ENCODE data around the gene FAM89A.

The FAM89A gene

DNA sequence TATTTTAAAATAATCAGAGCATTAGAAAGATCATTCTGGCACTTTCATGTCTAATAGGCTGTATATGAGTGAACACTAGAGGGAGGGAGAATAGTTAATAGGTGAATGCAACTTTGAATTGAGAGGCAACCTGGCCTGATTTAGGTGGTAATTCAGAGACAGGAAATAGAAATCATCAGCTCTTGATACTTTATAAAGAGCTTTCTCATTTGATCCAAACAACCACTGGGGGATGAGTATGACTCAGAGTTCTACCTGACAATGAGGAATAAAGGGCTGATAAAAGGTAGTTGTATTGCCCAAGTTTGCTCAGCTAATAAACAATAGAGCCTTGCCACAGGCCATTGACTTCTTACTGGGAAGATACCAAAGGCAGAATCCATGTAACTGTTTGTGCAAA, 5.2 kb upstream of the FAM89A start:
- H3K4me1 ChIP-seq (ENCODE audit: control insufficient read depth, insufficient read depth, low read length, poor library complexity, severe bottlenecking) = no peaks in the 10 kb centered on the region
- H3K27ac ChIP-seq (ENCODE audit: low read depth, low read length, severe bottlenecking) = no peak overlapping the region
- H3K9me3 ChIP-seq (ENCODE audit: control insufficient read depth, low read length) = no peaks in the 10 kb centered on the region
- H3K36me3 ChIP-seq (ENCODE audit: control insufficient read depth, insufficient read depth, low read length) = no peaks in the 10 kb centered on the region
- H3K4me3 ChIP-seq (ENCODE audit: extremely low read depth, insufficient read depth, low read length, poor library complexity, severe bottlenecking) = no peak overlapping the region

GRCh38 chr1:231044588-231044987, 4.5 kb upstream of the FAM89A start:
- Histone ChIP-seq H3K4me3 (ENCODE audit: extremely low read depth, insufficient read depth, low read length, poor library complexity, severe bottlenecking) (no peak overlapping the region), H3K4me1 (ENCODE audit: control insufficient read depth, insufficient read depth, low read length, poor library complexity, severe bottlenecking) (no peaks in the 10 kb centered on the region), H3K27ac (ENCODE audit: low read depth, low read length, severe bottlenecking) (no peak overlapping the region), H3K36me3 (ENCODE audit: control insufficient read depth, insufficient read depth, low read length) (no peaks in the 10 kb centered on the region), H3K9me3 (ENCODE audit: control insufficient read depth, low read length) (no peaks in the 10 kb centered on the region)
- WGBS, 2 experiments (ENCODE audit: insufficient coverage in 2 of 2) = 80 to 92% methylated on average over 1 of the region's 1 CpG

- Histone ChIP-seq H3K4me1 (ENCODE audit: control insufficient read depth, insufficient read depth, low read length, poor library complexity, severe bottlenecking) (peaks cover 2% of the 10 kb centered on the region), H3K4me3 (ENCODE audit: extremely low read depth, insufficient read depth, low read length, poor library complexity, severe bottlenecking) (no peak overlapping the region), H3K27ac (ENCODE audit: low read depth, low read length, severe bottlenecking) (peak overlapping the region; percentile 1), H3K9me3 (ENCODE audit: control insufficient read depth, low read length) (no peaks in the 10 kb centered on the region), H3K36me3 (ENCODE audit: control insufficient read depth, insufficient read depth, low read length) (peaks cover 10% of the 10 kb centered on the region)
- WGBS, 2 experiments (ENCODE audit: insufficient coverage in 2 of 2) = 93 to 100% methylated on average over 4 to 5 of the region's 9 CpGs
Measured at GRCh38 chr1:231041719-231042261, 1.7 kb upstream of the FAM89A start.

GRCh38 chr1:231040800-231041718, 1.0 kb upstream of the FAM89A start:
- WGBS, 2 experiments (ENCODE audit: insufficient coverage in 2 of 2) = 4 to 17% methylated on average over 10 to 26 of the region's 37 CpGs
- peak overlapping the region; percentile 76 for H3K27ac ChIP-seq (ENCODE audit: low read depth, low read length, severe bottlenecking)
- peak overlapping the region; percentile 95 for H3K4me3 ChIP-seq (ENCODE audit: extremely low read depth, insufficient read depth, low read length, poor library complexity, severe bottlenecking)
- H3K4me1 ChIP-seq (ENCODE audit: control insufficient read depth, insufficient read depth, low read length, poor library complexity, severe bottlenecking) = peaks cover 9% of the 10 kb centered on the region
- H3K9me3 ChIP-seq (ENCODE audit: control insufficient read depth, low read length) = no peaks in the 10 kb centered on the region
- peaks cover 17% of the 10 kb centered on the region for H3K36me3 ChIP-seq (ENCODE audit: control insufficient read depth, insufficient read depth, low read length)

- Histone ChIP-seq H3K9me3 (ENCODE audit: control insufficient read depth, low read length) (no peaks in the 10 kb centered on the region), H3K4me1 (ENCODE audit: control insufficient read depth, insufficient read depth, low read length, poor library complexity, severe bottlenecking) (peaks cover 23% of the 10 kb centered on the region), H3K36me3 (ENCODE audit: control insufficient read depth, insufficient read depth, low read length) (peaks cover 24% of the 10 kb centered on the region), H3K27ac (ENCODE audit: low read depth, low read length, severe bottlenecking) (peak overlapping the region; percentile 2), H3K4me3 (ENCODE audit: extremely low read depth, insufficient read depth, low read length, poor library complexity, severe bottlenecking) (peak overlapping the region; percentile 95)
- WGBS, 2 experiments (ENCODE audit: insufficient coverage in 2 of 2) = 0% methylated on average over 60 to 81 of the region's 91 CpGs
Measured at GRCh38 chr1:231039161-231040018, 664 bp downstream of the FAM89A start.

DNA sequence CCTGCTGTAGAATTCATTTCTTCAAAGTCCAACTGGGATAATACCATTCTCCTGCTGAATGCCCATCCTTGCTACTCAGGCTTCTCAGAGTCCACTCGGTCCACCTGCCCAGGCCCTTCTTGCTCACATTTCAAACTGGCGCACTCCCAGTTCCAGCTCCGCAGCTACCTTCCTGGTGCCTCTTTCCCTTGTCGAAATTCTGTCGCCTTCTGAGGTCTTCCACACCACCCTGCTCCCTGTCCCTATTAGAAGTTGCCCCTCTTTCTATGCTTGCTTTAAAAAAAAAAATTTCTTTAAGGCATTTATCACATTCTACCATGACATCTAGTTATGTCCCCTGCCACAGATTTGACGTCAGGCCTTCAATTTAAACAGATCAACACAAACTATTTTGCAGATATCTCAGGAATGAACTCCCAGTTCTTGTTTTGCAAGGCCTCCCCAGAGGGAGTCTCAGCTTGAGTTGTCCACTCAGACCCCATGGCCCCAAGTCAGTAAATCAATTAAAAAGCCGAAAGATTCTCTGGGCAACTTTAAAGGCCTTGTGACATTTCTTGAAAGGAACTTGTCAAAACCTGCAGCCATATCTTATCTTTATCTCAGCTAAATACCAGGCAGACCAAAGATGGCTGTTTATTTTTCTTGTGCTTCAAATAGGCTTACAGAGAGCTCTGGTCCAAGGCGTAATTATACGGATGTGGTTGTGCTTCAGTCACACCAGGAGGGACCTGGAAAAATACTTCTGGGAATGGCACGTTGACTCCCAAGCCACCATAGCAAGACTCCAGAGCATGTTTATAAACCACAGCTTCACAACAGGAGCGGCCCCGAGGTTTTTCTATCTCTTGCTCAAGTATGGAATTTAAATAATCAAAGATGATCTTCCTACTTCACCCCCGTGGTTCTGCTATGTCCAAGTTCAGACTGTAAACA, 2.2 kb downstream of the FAM89A start:
- 50 to 52% methylated on average over 8 to 10 of the region's 13 CpGs for WGBS, 2 experiments (ENCODE audit: insufficient coverage in 2 of 2)
- H3K27ac ChIP-seq (ENCODE audit: low read depth, low read length, severe bottlenecking) = peak overlapping the region; percentile 68
- H3K4me1 ChIP-seq (ENCODE audit: control insufficient read depth, insufficient read depth, low read length, poor library complexity, severe bottlenecking) = peaks cover 30% of the 10 kb centered on the region
- peak overlapping the region; percentile 95 for H3K4me3 ChIP-seq (ENCODE audit: extremely low read depth, insufficient read depth, low read length, poor library complexity, severe bottlenecking)
- peaks cover 38% of the 10 kb centered on the region for H3K36me3 ChIP-seq (ENCODE audit: control insufficient read depth, insufficient read depth, low read length)
- no peaks in the 10 kb centered on the region for H3K9me3 ChIP-seq (ENCODE audit: control insufficient read depth, low read length)

DNA sequence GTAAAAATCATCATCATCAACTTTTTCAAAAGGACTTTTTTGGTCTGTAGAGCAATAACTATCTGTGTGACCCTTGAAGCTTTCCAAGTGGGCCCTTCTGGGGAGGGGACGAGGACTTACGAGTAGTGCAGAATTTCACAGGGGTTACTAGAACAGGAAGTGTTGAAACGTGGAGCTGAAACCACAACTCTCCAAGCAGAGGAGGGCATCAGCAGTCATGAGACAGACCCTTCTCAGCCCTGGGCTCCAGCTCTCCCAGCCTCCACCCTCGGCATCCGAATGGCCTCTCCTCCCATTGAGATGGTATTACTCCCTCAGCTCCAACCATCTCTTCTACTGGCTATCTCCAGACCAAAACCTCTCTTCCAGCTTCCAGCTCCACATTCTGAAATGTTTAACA, 3.6 kb downstream of the FAM89A start:
- H3K4me3 ChIP-seq (ENCODE audit: extremely low read depth, insufficient read depth, low read length, poor library complexity, severe bottlenecking) = no peak overlapping the region
- WGBS, 2 experiments (ENCODE audit: insufficient coverage in 2 of 2) = 0 to 53% methylated on average over 1 to 5 of the region's 5 CpGs
- peaks cover 43% of the 10 kb centered on the region for H3K36me3 ChIP-seq (ENCODE audit: control insufficient read depth, insufficient read depth, low read length)
- no peak overlapping the region for H3K27ac ChIP-seq (ENCODE audit: low read depth, low read length, severe bottlenecking)
- peaks cover 34% of the 10 kb centered on the region for H3K4me1 ChIP-seq (ENCODE audit: control insufficient read depth, insufficient read depth, low read length, poor library complexity, severe bottlenecking)
- no peaks in the 10 kb centered on the region for H3K9me3 ChIP-seq (ENCODE audit: control insufficient read depth, low read length)

DNA sequence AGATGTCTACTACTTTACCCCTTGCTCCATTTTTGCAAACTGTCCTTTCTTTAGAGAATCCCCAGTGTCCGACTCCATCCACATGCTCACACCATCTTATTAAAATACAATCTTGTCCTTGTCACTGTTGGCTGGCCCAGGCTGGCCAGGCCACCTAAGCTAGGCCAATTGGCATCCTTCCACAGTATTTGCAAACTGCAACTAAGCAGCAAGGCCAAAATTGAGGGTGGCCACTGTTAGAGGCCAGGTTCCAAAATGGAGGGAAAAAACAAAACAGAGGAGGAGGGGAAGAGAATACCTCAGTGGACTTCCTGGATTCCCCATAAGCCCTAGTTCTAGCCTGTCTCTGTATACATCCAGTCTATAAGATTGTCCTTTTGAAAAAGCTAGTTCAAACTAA, 4.3 kb downstream of the FAM89A start:
- Histone ChIP-seq H3K27ac (ENCODE audit: low read depth, low read length, severe bottlenecking) (no peak overlapping the region), H3K36me3 (ENCODE audit: control insufficient read depth, insufficient read depth, low read length) (peaks cover 47% of the 10 kb centered on the region), H3K4me3 (ENCODE audit: extremely low read depth, insufficient read depth, low read length, poor library complexity, severe bottlenecking) (no peak overlapping the region), H3K9me3 (ENCODE audit: control insufficient read depth, low read length) (no peaks in the 10 kb centered on the region), H3K4me1 (ENCODE audit: control insufficient read depth, insufficient read depth, low read length, poor library complexity, severe bottlenecking) (peaks cover 38% of the 10 kb centered on the region)
- WGBS, 2 experiments (ENCODE audit: insufficient coverage in 2 of 2) = 86 to 100% methylated on average over 1 of the region's 1 CpG

DNA sequence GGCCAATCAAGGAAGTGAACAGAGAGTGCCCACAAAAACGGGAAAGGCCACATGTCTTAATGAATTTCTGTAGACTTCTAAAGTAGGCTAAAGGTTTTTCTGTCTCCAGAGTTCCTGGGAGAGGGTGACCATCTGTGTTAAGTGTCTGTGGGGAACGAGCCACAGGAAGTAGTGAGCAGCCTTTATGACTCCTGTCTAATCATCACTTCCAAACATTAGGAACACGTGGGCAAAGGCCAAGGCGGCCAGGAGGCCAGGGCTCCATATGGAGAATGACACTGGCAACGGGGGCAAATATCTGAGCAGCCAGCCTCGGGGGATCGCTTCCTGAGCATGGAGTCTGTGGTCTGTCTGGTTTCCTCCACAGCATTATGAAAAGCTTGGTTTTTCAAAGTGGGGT, 7.1 kb downstream of the FAM89A start:
- Histone ChIP-seq H3K4me3 (ENCODE audit: extremely low read depth, insufficient read depth, low read length, poor library complexity, severe bottlenecking) (no peak overlapping the region), H3K27ac (ENCODE audit: low read depth, low read length, severe bottlenecking) (no peak overlapping the region)
- 85 to 93% methylated on average over 6 of the region's 7 CpGs for WGBS, 2 experiments (ENCODE audit: insufficient coverage in 2 of 2)

GRCh38 chr1:231029841-231030240, 10.2 kb downstream of the FAM89A start:
- H3K27ac ChIP-seq (ENCODE audit: low read depth, low read length, severe bottlenecking) = no peak overlapping the region
- 95 to 97% methylated on average over 5 to 6 of the region's 6 CpGs for WGBS, 2 experiments (ENCODE audit: insufficient coverage in 2 of 2)
- H3K4me3 ChIP-seq (ENCODE audit: extremely low read depth, insufficient read depth, low read length, poor library complexity, severe bottlenecking) = no peak overlapping the region
- no peaks in the 10 kb centered on the region for H3K9me3 ChIP-seq (ENCODE audit: control insufficient read depth, low read length)
- peaks cover 25% of the 10 kb centered on the region for H3K4me1 ChIP-seq (ENCODE audit: control insufficient read depth, insufficient read depth, low read length, poor library complexity, severe bottlenecking)
- H3K36me3 ChIP-seq (ENCODE audit: control insufficient read depth, insufficient read depth, low read length) = peaks cover 67% of the 10 kb centered on the region

More for the DNA sequence above, 7.1 kb downstream of the FAM89A start:
- Histone ChIP-seq H3K36me3 (ENCODE audit: control insufficient read depth, insufficient read depth, low read length) (peaks cover 73% of the 10 kb centered on the region), H3K4me1 (ENCODE audit: control insufficient read depth, insufficient read depth, low read length, poor library complexity, severe bottlenecking) (peaks cover 47% of the 10 kb centered on the region), H3K9me3 (ENCODE audit: control insufficient read depth, low read length) (no peaks in the 10 kb centered on the region)
